ENCODE data around the gene AOC1.

The AOC1 gene

DNA sequence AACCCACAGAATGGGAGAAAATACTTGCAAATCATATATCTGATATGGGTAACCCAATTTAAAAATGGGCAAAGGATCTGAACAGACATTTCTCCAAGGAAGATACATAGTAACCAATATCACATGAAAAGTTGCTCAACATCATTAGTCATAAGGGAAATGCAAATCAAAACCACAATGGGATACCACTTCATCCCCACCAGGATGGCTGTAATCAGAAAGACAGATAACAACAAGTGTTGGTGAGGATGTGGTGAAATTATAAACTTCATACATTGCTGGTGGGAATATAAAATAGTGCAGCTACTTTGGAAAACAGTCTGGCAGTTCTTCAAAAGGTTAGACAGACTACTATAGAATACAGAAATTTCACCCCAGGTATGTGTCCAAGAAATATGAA, 19.3 kb downstream of the AOC1 start:
- Histone ChIP-seq H3K9ac (ENCODE audit: low read depth, low read length, poor library complexity, severe bottlenecking) (no peak overlapping the region), H3K36me3 (ENCODE audit: insufficient read depth, low read length) (no peaks in the 10 kb centered on the region), H3K9me2 (replicated peaks; ENCODE audit: low read depth, low read length) (no peaks in the 10 kb centered on the region), H4K20me1 (ENCODE audit: insufficient read depth, low read length, poor library complexity, severe bottlenecking) (no peaks in the 10 kb centered on the region), H3K4me2 (ENCODE audit: low read depth, low read length, poor library complexity, severe bottlenecking) (no peak overlapping the region), H2AFZ (ENCODE audit: low read length) (no peak overlapping the region), H3K4me1 (ENCODE audit: insufficient read depth, low read length, poor library complexity, severe bottlenecking) (no peaks in the 10 kb centered on the region), H3K79me2 (ENCODE audit: insufficient read depth, low read length) (no peaks in the 10 kb centered on the region), H3F3A (ENCODE audit: low read depth) (no peaks in the 10 kb centered on the region), H3K9me3 (ENCODE audit: insufficient read depth, low read depth, low read length) (peaks cover 5% of the 10 kb centered on the region; the same call in 1 of the 2 replicates), H3K4me3 (ENCODE audit: low read length, poor library complexity, severe bottlenecking) (no peak overlapping the region), H3K27me3 (ENCODE audit: insufficient read depth, low read length, poor library complexity, severe bottlenecking) (no peaks in the 10 kb centered on the region)
- TF ChIP-seq CTCF (conservative IDR thresholded peaks at IDR 0.05; ENCODE audit: low read length) (no peak), EZH2phosphoT487 (IDR thresholded peaks at IDR 0.05; ENCODE audit: borderline replicate concordance) (no peak)

DNA sequence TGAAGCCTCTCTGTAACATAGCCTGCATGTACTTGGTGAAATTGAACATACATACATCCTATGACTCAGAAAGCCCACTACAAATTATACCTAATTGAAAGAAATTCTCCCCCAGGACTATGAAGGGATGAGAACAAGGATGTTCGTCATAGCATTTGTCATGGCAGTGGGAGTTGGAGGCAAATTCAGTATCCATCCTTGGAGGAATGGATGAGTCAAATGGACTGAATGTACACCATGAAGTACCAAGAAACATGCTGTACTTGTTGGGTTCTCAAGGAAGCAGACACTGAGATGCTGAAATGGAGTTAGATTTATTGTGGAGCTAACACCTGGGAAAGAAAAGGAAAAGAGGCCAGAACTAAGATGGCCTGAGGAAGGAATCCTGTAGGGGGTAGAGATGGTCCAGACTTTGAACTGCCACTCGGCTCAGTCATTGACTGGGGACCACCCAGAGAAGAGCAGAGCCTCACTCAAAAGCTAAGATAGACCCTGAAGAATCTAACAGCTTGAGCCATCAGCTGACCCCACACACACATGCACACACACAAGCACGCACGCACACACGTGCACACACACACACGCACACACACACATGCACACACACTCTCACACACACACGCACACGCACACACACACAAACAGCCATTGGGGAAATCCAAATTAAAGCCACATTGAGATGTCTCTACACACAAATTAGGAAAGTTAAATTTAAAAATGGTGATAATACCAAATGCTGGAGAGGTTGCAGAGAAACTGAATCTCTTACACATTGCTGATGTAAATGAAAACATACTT, 22.3 kb downstream of the AOC1 start:
- no peak overlapping the region for H3K9ac ChIP-seq (ENCODE audit: low read depth, low read length, poor library complexity, severe bottlenecking)

GRCh38 chr7:150875791-150876190, 23.5 kb downstream of the AOC1 start:
- no peak overlapping the region for H2AFZ ChIP-seq (ENCODE audit: low read length)
- peaks cover 7% of the 10 kb centered on the region for H3K27me3 ChIP-seq (ENCODE audit: insufficient read depth, low read length, poor library complexity, severe bottlenecking)
- no peaks in the 10 kb centered on the region for H3K9me2 ChIP-seq (replicated peaks; ENCODE audit: low read depth, low read length)
- H3K4me1 ChIP-seq (ENCODE audit: insufficient read depth, low read length, poor library complexity, severe bottlenecking) = peaks cover 2% of the 10 kb centered on the region
- no peaks in the 10 kb centered on the region for H3K79me2 ChIP-seq (ENCODE audit: insufficient read depth, low read length)
- no peak overlapping the region for H3K4me3 ChIP-seq (ENCODE audit: low read length, poor library complexity, severe bottlenecking)
- no peaks in the 10 kb centered on the region for H3F3A ChIP-seq (ENCODE audit: low read depth)
- H3K9me3 ChIP-seq (ENCODE audit: insufficient read depth, low read depth, low read length) = peaks cover 5% of the 10 kb centered on the region; the same call in 1 of the 2 replicates
- no peaks in the 10 kb centered on the region for H4K20me1 ChIP-seq (ENCODE audit: insufficient read depth, low read length, poor library complexity, severe bottlenecking)
- no peaks in the 10 kb centered on the region for H3K36me3 ChIP-seq (ENCODE audit: insufficient read depth, low read length)
- H3K9ac ChIP-seq (ENCODE audit: low read depth, low read length, poor library complexity, severe bottlenecking) = no peak overlapping the region
- TF ChIP-seq CTCF (conservative IDR thresholded peaks at IDR 0.05; ENCODE audit: low read length) (peak; percentile 59), EZH2phosphoT487 (IDR thresholded peaks at IDR 0.05; ENCODE audit: borderline replicate concordance) (no peak)
- no peak overlapping the region for H3K4me2 ChIP-seq (ENCODE audit: low read depth, low read length, poor library complexity, severe bottlenecking)

More for the DNA sequence above, 22.3 kb downstream of the AOC1 start:
- Histone ChIP-seq H3K27me3 (ENCODE audit: insufficient read depth, low read length, poor library complexity, severe bottlenecking) (no peaks in the 10 kb centered on the region), H3K9me3 (ENCODE audit: insufficient read depth, low read depth, low read length) (peaks cover 5% of the 10 kb centered on the region; the same call in 1 of the 2 replicates), H3K4me2 (ENCODE audit: low read depth, low read length, poor library complexity, severe bottlenecking) (no peak overlapping the region), H3K4me3 (ENCODE audit: low read length, poor library complexity, severe bottlenecking) (no peak overlapping the region), H3F3A (ENCODE audit: low read depth) (no peaks in the 10 kb centered on the region), H3K9me2 (replicated peaks; ENCODE audit: low read depth, low read length) (no peaks in the 10 kb centered on the region), H3K4me1 (ENCODE audit: insufficient read depth, low read length, poor library complexity, severe bottlenecking) (peaks cover 2% of the 10 kb centered on the region), H3K36me3 (ENCODE audit: insufficient read depth, low read length) (no peaks in the 10 kb centered on the region), H3K79me2 (ENCODE audit: insufficient read depth, low read length) (no peaks in the 10 kb centered on the region), H2AFZ (ENCODE audit: low read length) (no peak overlapping the region), H4K20me1 (ENCODE audit: insufficient read depth, low read length, poor library complexity, severe bottlenecking) (no peaks in the 10 kb centered on the region)
- TF ChIP-seq CTCF (conservative IDR thresholded peaks at IDR 0.05; ENCODE audit: low read length) = no peak
- TF ChIP-seq EZH2phosphoT487 (IDR thresholded peaks at IDR 0.05; ENCODE audit: borderline replicate concordance) = no peak
